Breast epithelium (tissue), 3 donors: ENCODE measurements around the gene ATP9A.
"Not testable (repeated sequence)": the region's sequence is repeated elsewhere in the genome, so short reads cannot be mapped to it uniquely, and the experiment has no call there.

Experiments used
- POLR2A ChIP-seq: fragments of 450-650 bp; IDR thresholded peaks from one replicate; pipeline ENCODE4 v1.6.1; 2016; ENCODE audit warnings: antibody characterized with exemption, mild to moderate bottlenecking, moderate library complexity
- POLR2AphosphoS5 ChIP-seq, 3 donors: sonication (generic); formaldehyde crosslinking; IDR thresholded peaks; one replicate each; pipeline ENCODE4 v1.6.1; 2017; ENCODE audit warnings: antibody characterized with exemption in 3 of 3
- TF ChIP-seq, protein P1 (sequence below), 3 donors: fragments of 450-650 bp; IDR thresholded peaks; one replicate each; pipeline ENCODE4 v1.5.1; 2016 to 2017; ENCODE audit warnings: antibody characterized with exemption in 3 of 3, mild to moderate bottlenecking in 3 of 3, moderate library complexity in 3 of 3

DNA sequence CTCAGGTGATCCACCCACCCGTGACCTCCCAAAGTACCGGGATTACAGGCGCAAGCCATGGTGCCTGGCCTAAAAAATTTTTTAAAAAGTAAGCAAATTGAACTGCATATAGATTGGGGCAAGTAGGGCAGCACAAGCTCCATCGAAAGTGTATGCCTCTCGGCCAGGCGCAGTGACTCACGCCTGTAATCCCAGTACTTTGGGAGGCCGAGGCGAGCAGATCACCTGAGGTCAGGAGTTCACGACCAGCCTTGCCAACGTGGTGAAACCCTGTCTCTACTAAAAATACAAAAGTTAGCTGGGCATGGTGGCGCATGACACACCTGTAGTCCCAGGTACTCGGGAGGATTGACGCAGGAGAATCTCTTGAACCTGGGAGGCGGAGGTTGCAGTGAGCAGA lies 29.9 kb downstream of the ATP9A start:
- TF ChIP-seq, protein P1, sequence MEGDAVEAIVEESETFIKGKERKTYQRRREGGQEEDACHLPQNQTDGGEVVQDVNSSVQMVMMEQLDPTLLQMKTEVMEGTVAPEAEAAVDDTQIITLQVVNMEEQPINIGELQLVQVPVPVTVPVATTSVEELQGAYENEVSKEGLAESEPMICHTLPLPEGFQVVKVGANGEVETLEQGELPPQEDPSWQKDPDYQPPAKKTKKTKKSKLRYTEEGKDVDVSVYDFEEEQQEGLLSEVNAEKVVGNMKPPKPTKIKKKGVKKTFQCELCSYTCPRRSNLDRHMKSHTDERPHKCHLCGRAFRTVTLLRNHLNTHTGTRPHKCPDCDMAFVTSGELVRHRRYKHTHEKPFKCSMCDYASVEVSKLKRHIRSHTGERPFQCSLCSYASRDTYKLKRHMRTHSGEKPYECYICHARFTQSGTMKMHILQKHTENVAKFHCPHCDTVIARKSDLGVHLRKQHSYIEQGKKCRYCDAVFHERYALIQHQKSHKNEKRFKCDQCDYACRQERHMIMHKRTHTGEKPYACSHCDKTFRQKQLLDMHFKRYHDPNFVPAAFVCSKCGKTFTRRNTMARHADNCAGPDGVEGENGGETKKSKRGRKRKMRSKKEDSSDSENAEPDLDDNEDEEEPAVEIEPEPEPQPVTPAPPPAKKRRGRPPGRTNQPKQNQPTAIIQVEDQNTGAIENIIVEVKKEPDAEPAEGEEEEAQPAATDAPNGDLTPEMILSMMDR (IDR thresholded peaks at IDR 0.05) = not testable (repeated sequence)
- TF ChIP-seq POLR2AphosphoS5 (IDR thresholded peaks at IDR 0.05); POLR2A: not testable (repeated sequence)
